Measurements from ENCODE around the gene SNX2.

DNA sequence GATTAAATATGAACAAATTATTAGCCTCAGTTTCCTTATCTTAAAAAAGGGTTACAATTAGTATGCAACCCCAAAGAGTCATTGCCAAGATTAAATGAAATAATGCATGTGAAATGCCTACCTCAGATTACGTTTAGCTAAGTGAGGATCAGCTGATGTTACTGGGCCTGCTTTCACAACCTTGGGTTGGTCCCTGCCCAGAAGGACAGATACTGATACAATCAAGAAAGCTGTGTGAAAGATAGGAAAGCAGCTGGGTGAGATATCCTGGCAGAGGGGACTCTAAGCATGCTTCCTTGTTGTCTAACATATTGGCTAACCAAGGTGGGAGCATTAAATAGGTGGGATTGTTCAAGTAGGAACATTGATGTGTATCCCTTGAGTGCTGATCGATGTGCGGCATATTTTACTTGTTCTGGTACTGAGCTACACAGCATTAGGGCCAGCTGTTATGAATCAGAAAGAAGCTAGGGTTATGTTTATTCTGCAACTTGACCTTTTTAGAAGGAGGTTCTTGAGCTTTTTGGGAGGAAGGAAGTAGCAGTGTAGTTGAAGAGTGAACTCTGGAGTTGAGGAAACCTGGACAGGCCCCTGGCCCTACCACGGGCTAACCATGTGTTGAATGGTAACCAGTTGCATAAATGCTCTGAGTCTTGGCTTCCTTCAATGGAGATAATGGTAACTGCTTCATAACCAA is 99.4 kb downstream of the SNX2 start:
- TF ChIP-seq CTCF (IDR thresholded peaks at IDR 0.05) = no peak
- TF ChIP-seq POLR2A (IDR thresholded peaks at IDR 0.05) = no peak
